ENCODE results near the gene TRIOBP.

TRIOBP gene

GRCh38 chr22:37728620-37729019 is 31.8 kb downstream of the TRIOBP start:
- DNase-seq: no peak

GRCh38 chr22:37731804-37732471 is 35.1 kb downstream of the TRIOBP start:
- no peak for DNase-seq

GRCh38 chr22:37732699-37733607 is 36.1 kb downstream of the TRIOBP start:
- DNase-seq: no peak

- no peak for DNase-seq
These were observed 37.0 kb downstream of the TRIOBP start for GRCh38 chr22:37733625-37734401.

GRCh38 chr22:37734402-37734700 is 37.5 kb downstream of the TRIOBP start:
- DNase-seq: no peak

- no peak for DNase-seq
These were observed 38.2 kb downstream of the TRIOBP start for GRCh38 chr22:37734964-37735451.

- DNase-seq: no peak
These were observed 42.2 kb downstream of the TRIOBP start for GRCh38 chr22:37739035-37739434.

- DNase-seq: no peak
These were observed 42.8 kb downstream of the TRIOBP start for GRCh38 chr22:37739611-37740049.

GRCh38 chr22:37740455-37741311 is 43.8 kb downstream of the TRIOBP start:
- DNase-seq: no peak

- DNase-seq: no peak
These were observed 44.5 kb downstream of the TRIOBP start for GRCh38 chr22:37741312-37741795.

GRCh38 chr22:37742376-37743171 is 45.7 kb downstream of the TRIOBP start:
- DNase-seq: no peak

- DNase-seq: no peak
These were observed 47.7 kb downstream of the TRIOBP start for GRCh38 chr22:37744589-37744988.

GRCh38 chr22:37745548-37746365 is 48.9 kb downstream of the TRIOBP start:
- peak; percentile 78 for DNase-seq

GRCh38 chr22:37746366-37747079 is 49.7 kb downstream of the TRIOBP start:
- DNase-seq: peak; percentile 75

GRCh38 chr22:37747080-37747714 is 50.3 kb downstream of the TRIOBP start:
- DNase-seq: no peak

GRCh38 chr22:37747715-37748100 is 50.9 kb downstream of the TRIOBP start:
- DNase-seq: no peak

GRCh38 chr22:37748659-37749058 is 51.8 kb downstream of the TRIOBP start:
- DNase-seq: no peak

- no peak for DNase-seq
These were observed 52.4 kb downstream of the TRIOBP start for GRCh38 chr22:37749226-37749625.

Measured in right kidney (tissue), 1 donor.